HG02571 (cell line): ENCODE measurements around the gene RDH5.

Experiments
- ATAC-seq: cut with Tn5 transposase; IDR thresholded peaks from one replicate; pipeline ENCODE4 v1.9.1; 2021; ENCODE audit warnings: mild to moderate bottlenecking, moderate library complexity; ENCODE audit not compliant: unreplicated experiment

RDH5 gene

DNA sequence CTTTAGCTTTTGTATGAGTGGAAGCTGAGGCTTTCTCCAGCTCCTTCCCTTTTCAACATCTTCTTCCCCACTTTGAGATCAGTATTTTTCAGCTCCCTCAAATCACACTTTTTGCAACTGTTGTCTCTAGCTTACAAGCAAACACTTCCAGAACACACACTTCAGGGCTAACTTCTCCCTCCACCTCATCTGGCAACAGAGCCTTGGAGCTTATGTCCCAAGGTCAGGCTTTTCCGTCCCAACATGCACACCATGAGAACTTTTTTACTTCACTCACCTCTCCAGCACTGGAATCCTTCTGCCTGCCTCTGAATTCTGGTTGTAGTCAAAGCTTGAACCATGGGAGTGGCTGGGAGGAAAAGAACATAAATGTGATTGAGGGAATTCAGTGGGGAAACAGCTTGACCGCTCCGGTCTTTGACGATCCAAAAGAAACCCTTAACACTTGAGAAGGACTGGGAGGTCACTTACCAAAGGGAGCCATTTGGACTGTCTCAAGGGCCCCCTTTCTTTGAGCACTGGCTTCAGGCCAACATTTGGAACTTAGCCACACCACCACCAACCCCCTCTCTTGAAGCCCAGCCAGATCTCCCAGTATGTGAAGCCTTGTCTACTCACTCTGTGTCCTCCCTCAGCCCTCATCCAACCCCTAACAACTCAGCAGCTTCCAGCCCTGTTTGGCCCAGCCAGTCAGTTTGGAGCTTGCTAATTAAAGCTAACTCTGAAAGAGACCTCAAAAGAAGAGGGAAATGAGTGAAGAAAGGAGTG lies 8.2 kb upstream of the RDH5 start:
- ATAC-seq, result no peak

DNA sequence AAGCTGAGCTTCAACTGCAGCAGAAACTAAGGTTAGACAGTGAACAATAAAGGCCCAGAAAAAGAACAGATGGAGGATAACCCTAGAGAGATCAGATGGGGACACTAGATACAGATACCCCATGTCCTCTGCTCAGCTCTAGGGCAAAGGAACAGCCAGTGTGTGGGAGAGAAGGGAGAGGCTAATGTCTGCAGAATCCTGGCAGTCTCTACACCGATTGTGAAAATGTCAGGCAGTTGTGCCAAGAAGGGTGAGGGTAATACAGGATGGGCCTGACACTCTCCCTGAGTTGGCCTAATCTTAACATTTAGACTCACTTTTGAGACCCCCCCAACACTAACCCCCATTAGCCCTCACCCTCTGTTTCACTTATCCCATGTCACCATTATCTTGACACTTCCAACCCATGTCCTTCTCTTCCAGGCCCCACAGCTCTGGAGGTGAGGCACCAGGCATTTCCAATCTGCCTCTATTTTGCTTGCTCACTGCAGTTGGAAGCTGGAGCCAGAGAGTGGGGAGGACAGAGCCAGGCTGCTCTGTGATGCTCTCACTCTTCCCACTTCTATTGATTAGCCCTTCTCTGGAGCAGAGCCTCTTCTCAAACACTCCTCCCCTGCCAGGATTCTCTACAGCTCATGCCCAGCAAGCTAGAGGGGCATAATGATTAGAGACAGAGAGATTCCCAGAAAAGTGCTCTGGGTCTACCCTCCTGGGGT lies 7.3 kb upstream of the RDH5 start:
- ATAC-seq, result no peak

DNA sequence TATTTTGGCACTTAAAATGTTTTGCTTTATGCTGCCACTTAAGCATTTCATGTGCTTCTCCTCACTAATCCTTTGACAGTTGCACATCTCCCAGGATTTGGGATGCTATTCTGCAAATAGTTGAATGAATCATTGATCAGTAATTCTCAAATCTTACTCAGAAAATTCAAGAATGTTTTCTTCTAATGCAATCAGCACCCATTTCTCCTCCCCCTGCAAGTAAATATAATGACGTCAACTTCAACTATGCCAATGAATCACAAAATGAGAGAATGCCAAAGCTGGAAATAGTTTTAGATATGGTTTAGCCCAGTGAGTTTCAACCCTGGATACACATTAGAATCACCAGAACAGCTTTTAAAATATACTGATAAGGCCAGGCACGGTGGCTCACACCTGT lies 6.5 kb upstream of the RDH5 start:
- no peak for ATAC-seq

DNA sequence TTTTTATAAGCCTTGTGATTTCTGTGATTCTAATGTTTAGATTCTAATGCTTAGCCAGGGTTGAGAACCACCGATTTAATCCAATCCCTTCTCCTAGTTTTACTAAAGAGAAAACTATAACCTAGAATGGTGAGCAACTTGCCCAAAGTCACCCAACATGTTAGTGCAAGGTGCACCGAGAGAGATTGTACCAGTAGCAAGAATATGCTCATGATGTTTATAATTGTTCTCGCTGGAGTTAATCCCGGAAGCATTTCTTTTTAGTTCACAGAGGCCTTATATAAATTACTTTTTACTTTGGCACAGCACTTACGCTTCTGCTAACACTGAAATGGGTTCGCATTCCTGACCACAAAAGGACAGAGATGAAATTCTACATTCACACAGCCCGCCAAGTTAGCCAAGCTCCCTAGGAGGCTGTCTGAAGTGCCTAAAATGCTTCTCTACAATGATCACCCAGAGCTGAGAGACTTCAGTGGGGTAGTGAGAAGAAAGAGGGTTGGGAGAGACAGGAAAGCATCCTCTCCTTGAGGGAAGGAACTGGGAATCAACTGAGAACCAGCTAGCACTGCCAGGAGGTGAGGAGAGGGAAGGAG lies 4.9 kb upstream of the RDH5 start:
- no peak for ATAC-seq

DNA sequence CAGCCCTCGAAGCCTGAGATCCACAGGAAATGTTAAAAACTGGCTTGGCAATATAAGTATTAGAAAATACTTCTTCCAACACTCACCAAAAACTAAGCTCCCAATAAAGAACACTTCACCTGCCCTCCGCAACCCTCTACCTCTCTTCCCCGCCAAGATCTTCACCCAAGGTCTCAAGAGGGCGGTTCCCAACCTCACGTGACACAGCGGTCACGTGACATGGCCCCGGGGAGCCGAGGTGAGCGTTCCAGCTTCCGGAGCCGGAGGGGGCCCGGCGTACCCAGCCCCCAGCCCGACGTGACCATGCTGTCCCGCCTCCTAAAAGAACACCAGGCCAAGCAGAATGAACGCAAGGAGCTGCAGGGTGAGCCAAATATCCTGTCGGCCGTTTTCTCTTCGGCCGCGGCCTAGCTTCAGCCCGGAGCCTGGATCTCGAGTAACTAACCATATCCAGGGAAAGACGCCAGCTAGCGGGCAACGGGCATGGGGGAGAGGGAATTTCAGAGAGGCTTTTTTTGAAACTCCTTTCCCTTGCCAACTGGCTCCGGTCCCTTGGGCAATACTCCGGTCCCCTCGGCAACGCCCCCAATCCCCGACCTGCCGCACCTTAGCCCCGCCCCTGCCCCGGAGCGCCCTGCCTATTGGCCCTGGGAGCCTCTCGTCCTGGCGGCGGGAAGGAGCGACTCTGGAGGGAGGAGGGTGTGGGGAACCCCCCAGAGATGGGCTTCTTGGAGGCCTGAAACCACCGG lies 4.2 kb upstream of the RDH5 start, which contains the start of gene BLOC1S1:
BLOC1S1 (plus strand) TSS at position 214 of the 749 bp plus-strand sequence; CDS start at position 220, 6 bp downstream.
- ATAC-seq, result peak; percentile 93

DNA sequence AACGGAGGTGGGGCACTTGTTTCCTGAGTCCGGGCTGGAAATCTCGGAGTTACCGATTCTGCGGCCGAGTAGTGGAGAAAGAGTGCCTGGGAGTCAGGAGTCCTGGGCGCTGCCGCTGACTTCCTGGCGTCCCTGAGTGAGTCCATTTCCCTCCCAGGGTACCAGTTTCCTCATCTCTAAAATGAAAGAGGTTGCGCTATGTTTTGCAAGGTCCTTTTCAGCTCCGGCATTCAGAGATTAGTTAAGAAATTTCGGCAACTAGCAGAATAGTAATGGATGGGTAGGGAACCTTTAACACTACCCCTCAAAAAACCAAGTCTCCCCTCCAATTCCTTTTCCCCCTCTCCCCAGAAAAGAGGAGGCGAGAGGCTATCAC lies 3.6 kb upstream of the RDH5 start:
- peak; percentile 18 for ATAC-seq

DNA sequence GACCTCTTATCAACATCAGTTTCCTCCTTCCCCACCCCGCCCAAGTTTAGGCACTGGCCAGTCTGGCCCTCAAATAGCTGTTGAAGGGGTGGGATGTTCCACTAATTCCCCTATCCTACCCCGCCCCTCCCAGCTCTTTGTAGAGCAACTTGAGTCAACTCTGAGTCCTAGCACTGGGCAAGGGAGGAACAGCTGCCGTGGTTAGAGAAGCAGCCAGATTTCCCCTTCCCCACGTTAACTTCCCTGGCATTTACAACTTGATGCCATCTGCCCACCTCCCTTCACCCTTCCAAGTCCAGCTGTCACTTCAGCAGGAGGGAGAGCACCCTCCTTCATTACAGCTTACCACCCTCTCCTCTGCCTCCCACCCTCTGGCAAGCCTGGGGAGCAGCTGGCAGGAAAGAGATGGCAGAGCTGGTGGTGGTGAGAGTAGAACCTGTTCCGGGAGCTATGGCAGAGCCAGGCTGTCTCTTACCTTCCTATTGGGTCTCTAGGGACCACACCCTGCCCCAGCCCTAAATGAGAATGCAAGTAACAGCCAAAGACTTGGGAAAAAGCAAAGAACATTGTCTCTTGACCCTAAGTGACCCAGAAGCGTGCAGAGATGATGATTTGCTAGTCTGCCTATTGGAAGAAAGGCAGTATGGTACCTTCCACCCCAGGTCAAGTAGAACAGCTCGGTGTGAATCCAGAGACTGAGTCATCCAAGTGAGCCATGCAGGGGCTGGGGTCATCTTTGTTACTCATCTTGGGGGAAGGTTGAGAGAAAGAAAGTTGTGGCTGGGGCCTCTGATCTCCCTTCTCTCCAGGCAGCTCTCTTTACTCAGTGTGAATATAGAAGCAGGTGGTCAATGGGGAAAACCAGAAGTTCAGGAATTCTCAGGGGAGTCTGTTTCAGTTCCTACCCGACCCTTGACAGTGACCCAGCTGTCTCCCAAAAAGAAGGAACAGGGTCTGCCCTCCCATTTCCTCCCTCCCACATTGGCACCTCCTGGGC lies 2.9 kb upstream of the RDH5 start:
- no peak for ATAC-seq

DNA sequence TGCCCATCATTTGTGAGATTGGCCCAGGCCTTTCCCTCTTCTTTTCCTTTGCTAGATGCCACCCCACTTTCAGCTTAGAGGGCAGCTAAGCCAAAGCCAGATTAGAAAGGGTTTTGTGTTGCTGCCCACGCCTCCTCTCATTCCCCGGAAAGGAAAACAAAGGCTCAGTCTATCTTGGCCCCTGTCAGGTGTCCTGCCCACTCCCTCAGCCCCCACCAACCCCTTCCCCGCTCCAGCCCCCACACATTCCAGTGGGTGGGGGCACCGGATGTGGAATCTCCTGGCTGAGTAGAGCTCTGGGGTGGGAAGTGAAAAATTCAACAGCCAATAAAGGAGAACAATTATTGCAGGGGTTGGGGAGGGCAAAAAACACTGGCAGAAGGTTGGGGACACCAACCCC lies 2.2 kb upstream of the RDH5 start:
- ATAC-seq, result no peak

DNA sequence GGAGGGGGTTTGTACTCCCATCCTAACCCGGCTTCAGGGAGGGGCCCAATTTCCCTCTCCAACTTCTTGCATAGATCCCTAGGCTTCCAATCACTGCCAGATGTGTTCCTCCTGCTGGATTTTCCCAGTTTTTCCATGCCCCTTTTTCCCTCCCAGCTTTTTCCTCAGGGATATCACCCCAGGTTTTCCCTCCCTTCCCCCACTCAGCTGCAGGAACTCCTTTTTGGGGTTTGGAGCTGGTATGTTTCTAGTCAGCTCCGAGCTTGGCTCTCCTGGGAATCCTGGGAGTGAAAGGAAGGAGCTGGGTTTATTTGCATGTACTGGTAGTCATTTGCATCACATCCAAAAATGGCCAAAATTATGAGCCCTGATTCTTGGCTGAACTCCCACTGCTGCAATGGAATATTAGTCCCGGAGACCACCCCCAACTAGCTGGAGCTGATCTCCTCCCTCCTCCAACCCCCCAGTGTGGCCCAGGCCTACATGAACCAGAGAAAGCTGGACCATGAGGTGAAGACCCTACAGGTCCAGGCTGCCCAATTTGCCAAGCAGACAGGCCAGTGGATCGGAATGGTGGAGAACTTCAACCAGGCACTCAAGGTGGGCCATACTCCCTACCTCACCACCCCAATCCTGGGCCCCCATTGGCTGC lies 1.4 kb upstream of the RDH5 start:
- no peak for ATAC-seq

DNA sequence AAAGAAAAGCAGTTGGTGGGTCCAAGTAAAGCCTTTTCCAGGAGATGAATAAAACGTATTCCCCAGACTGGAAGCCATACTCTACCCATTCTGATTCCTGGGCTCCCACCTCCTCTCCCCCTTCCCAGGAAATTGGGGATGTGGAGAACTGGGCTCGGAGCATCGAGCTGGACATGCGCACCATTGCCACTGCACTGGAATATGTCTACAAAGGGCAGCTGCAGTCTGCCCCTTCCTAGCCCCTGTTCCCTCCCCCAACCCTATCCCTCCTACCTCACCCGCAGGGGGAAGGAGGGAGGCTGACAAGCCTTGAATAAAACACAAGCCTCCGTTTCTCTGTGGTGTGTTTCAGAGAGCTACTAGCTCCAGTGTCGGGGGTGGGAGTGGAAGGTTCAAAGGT lies 822 bp upstream of the RDH5 start:
- no peak for ATAC-seq

DNA sequence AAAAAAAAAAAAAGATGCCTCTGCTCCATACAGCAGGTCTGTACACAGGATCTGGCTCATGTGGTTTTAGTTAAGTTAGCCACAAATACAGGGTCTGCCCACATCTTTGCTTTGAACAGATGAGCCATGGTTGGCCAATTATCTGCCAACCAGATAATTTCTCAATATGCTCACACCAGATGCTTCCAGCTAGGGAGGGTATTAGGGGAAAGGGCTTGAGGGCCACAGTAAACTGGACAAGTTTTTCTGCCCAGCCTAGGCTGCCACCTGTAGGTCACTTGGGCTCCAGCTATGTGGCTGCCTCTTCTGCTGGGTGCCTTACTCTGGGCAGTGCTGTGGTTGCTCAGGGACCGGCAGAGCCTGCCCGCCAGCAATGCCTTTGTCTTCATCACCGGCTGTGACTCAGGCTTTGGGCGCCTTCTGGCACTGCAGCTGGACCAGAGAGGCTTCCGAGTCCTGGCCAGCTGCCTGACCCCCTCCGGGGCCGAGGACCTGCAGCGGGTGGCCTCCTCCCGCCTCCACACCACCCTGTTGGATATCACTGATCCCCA lies 776 bp downstream of the RDH5 start:
- ATAC-seq, result no peak

DNA sequence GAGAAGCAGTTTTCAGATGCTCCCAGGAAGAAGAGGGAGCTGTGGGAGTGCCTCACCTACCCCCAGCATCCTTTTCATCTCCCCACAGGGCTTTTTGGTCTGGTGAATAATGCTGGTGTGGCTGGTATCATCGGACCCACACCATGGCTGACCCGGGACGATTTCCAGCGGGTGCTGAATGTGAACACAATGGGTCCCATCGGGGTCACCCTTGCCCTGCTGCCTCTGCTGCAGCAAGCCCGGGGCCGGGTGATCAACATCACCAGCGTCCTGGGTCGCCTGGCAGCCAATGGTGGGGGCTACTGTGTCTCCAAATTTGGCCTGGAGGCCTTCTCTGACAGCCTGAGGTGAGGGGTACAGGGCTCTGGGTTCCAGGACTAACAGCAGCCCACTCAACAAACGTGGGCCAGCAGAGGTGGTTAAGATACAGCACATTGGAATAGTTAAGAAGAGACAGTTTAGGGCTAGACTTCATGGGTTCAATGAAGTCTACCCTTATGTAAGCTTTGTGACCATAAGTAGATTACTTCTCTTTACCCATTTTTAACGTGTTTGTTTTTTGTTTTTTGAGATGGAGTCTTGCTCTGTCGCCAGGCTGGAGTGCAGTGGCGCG lies 1.5 kb downstream of the RDH5 start:
- no peak for ATAC-seq

DNA sequence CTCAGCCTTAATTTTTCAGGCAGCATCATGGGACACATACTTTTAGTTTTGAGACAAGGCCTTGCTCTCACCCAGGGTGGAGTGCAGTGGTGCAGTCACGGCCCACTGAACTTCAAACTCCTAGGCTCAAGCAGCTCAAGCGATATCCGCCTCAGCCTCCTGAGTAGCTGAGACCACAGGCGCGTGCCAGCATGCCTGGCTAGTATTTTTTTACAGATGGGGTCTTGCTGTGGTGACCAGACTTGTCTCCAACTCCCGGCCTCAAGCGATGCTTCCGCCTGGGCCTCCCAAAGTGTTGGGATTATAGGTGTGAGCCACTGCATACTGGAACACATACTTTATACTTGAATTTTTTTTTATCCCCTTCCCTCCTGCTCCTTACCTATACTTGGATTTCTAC lies 2.8 kb downstream of the RDH5 start:
- ATAC-seq, result no peak

DNA sequence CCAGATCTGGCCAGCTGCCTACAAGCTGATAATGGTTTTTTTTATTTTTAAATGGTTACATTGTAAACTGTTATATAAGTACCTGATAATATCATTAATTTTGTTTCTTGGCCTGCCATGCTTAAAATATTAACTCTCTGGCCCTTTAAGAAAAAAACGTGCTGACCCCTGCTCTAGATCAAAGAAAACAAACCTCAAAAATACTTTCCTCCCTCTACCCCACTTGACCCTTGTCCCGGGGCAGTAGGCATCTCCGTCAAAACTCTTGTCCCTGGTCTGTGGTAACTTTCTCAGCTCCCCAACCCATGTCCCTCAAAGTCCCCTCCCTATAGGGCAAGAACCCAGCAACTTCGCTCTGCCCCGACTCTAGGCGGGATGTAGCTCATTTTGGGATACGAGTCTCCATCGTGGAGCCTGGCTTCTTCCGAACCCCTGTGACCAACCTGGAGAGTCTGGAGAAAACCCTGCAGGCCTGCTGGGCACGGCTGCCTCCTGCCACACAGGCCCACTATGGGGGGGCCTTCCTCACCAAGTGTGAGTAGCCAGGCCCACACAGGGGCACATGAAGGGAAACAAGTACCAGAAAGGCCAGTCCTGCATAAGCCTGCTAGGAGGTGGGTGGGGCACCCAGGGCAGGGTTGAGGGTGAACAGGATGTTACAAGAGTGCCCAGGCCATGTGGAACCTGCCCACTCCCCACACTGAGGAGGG lies 3.5 kb downstream of the RDH5 start:
- ATAC-seq, result no peak

DNA sequence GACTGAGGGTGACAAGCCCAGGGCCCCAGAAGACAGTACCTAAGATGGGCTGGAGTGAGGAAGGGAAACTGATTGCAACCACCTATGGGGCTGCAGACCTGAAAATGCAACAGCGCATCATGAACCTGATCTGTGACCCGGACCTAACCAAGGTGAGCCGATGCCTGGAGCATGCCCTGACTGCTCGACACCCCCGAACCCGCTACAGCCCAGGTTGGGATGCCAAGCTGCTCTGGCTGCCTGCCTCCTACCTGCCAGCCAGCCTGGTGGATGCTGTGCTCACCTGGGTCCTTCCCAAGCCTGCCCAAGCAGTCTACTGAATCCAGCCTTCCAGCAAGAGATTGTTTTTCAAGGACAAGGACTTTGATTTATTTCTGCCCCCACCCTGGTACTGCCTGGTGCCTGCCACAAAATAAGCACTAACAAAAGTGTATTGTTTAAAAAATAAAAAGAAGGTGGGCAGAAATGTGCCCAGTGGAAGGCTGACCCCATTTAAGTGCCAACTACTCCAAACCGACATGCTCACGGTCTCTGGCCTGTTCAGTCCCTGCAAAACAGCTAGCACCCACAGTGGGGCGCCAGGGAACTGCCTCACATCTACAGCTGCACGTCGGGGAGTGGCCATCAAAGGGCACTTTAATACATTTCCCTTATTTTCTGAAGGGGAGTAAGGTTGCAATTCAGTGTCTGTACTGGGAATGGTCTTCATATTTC lies 4.2 kb downstream of the RDH5 start:
- no peak for ATAC-seq

DNA sequence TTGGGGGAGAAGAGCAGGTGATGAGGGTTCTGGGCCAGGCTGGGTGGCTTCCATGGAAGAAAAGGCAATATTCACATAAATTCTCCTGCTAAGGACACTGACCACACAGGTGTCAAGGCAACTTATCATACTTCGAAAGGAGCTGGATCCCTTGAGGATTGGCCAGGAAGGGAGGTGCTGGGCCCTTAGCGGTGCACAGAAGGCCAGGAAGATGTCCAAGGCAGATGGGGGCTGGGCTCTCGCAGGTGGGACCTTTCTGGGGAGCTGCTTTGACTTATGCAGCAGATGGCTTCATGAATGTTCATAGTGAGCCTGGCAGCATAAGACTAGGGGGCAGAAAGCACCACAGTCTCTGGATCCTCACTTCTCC lies 4.7 kb downstream of the RDH5 start:
- no peak for ATAC-seq

DNA sequence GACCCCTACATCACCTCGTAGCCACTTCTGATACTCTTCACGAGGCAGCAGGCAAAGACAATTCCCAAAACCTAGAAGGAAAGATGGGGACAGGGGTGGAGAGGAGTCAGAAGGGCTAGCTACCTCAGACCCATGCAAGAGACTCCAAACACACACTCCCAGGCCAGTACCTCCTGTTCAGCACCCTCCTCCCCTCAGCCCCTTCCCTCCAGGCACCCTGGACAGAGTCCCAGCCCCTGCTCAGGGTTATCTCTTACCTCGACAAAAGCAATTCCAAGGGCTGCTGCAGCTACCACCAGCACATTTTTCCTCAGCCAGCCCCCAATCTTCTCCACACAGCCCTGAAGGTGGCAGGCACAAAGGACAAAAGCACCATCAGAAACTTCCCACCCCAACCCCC lies 5.4 kb downstream of the RDH5 start:
- ATAC-seq, result no peak

DNA sequence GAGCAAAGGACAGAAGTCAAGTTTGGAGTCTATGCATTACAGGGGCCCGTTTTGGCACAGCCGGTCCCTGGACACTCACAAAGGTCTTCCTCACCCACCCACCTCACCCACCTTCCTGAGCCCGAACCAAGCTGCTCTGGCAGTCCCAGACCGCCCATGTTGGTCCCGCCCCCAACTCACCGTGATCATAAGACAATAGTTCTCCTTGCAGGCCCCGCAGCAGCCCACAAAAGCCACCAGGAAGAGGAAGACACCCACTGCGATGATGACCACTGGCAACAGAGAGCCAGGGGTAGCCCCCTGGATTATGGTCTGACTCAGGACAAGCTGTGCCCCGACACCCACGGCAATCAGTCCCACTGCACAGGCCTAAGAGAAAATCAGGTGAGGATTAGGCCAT lies 6.8 kb downstream of the RDH5 start:
- ATAC-seq, result no peak
